Activated gamma-delta T cell treated with anti-CD3 and anti-CD28 coated beads, Interleukin-2, amount 50 U/mL, for 16 hours (primary cell): ENCODE data around the gene ROBO4.
A peak's percentile ranks its signal among the peaks of the same experiment; 100 is the strongest.

Source experiments
- DNase-seq: peaks from one replicate; pipeline ENCODE4 v3.0.0-alpha.2; 2020; ENCODE audit warnings: low read depth

Gene ROBO4

DNA sequence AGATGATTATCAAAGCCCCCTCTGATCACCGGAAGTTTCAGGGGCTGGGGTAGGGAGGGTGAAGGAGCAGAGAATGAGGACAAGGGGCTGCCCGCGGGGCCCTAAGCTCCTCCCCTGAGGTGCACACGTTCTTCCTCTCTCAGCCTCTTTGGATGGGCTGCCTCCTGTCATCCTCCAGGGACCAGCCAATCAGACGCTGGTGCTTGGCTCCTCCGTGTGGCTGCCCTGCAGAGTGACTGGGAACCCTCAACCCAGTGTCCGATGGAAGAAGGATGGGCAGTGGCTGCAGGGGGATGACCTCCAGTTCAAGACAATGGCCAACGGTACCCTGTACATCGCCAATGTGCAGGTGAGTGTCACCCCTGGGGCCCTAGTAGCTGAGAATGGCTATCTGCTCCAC, 24.9 kb downstream of the ROBO4 start:
- no peak for DNase-seq

DNA sequence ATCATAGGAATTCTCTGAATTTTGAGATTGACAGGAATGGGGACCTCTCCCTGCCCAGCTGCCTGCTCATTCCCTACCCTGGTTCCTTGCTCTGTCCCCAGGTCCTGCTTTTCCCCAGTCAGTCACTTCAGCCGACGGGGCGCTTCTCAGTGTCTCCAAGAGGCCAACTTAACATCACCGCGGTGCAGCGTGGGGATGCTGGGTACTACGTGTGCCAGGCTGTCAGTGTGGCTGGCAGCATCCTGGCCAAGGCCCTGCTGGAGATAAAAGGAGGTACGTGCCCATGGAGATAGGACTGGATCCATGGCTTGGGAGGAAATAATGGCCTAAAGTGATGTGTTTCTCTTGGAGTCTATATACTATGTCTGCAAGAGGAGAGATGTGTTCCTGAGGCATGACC, 25.4 kb downstream of the ROBO4 start:
- DNase-seq, result no peak

DNA sequence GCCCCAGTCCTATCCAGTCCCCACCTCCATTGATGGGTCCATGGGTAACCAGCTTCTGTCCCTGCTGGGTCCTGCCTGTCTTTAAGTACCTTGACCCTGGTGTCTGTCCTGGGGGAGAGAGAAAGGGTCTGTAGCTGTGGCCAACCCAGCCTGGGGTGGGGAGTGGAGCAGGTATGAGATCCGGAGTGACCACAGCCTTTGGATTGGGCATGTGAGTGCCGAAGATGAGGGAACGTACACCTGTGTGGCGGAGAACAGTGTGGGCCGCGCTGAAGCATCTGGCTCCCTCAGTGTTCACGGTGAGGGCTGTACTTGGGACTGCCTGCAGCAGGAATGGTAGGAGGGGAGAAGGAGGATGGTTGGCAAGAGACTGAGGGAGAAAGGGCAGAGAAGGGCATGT, 27.2 kb downstream of the ROBO4 start:
- no peak for DNase-seq

DNA sequence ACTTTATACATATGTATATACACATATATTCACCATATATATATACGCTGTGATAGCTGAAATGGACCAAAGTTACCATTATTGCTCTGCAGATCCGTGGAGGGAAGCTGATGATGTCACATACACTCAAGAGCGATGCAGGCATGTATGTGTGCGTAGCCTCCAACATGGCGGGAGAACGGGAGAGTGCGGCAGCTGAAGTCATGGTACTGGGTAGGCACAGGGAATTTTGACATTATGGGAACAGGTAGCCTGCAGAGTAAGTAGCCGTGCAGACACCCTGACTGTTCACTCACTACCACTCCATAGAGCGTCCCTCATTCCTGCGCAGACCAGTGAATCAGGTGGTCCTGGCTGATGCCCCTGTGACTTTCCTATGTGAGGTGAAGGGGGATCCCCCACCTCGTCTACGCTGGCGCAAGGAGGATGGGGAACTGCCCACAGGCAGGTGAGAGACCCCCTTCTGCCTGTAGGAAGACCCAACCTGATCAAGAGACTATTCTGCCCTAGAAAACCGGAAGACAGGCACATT, 27.7 kb downstream of the ROBO4 start:
- DNase-seq, result no peak

DNA sequence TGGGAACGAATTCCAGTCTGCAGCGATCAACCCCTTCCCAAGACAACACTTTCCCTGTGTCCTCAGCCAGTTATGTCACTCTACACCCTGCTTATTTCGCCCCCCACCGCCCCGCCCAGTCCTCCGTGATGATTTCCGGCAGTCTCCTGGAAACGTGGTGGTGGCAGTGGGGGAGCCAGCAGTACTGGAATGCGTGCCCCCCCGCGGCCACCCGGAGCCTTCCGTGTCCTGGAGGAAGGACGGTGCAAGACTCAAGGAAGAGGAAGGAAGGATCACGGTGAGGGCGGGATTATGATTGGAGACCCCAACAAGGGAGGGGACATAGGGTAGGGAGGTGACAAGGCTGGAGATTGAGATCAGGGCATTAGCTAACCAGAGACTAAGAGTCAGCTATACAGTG, 28.3 kb downstream of the ROBO4 start:
- no peak for DNase-seq

DNA sequence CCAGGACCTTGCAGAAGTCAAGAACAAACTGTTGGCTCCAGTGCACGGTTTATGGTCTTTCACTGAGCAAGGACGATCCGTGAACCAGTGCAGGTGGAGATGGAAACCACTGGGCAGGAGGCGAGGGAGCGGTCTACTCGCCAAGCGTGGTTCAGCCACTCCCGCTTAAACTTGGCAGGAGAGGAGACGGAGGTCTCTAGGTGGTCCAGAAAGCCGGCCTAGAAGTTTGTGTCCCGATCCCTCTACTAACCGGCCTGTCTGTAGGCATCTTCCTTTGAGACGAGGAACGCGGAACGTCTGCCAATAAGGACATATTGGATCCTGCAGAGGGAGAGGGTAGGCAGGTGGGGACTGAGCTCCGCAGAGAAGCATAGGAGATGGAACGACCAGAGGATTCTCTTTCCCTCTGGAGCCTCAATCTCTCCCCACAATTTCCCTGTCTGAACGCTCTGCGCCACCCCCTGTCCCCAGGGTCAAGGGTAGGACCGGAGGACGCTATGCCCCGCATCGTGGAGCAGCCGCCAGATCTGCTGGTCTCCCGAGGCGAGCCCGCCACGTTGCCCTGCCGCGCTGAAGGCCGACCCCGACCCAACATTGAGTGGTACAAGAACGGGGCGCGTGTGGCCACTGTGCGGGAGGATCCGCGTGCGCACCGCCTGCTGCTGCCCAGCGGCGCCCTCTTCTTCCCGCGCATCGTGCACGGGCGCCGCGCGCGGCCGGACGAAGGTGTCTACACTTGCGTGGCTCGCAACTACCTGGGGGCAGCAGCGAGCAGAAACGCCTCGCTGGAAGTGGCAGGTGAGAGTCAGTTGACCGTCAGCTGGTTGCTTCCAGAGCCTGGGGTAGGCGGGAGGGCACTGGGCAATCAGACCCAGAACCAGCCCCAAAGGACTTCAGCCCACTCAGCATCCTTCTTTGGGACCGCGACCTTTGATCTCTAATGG, 29.1 kb downstream of the ROBO4 start:
- no peak for DNase-seq

DNA sequence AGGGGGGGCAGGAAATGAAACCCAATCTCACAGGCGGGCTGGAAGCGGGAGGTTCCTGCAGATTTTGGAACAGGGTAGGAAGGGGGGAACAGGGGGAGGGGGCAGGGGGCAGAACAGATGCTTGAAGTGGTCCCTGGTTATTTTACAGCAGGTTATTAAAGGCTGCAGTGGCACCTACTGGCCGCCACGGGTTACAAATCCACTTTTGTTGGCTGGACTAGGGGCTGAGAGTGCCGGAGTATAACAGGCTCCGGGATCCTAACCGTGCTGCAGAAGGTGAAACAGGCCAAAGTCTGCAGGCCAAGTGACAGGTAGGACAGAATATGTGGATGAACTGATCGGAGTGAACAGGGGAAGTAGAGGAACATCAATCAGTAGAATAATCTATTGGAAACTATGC, 30.0 kb downstream of the ROBO4 start:
- DNase-seq, result no peak

DNA sequence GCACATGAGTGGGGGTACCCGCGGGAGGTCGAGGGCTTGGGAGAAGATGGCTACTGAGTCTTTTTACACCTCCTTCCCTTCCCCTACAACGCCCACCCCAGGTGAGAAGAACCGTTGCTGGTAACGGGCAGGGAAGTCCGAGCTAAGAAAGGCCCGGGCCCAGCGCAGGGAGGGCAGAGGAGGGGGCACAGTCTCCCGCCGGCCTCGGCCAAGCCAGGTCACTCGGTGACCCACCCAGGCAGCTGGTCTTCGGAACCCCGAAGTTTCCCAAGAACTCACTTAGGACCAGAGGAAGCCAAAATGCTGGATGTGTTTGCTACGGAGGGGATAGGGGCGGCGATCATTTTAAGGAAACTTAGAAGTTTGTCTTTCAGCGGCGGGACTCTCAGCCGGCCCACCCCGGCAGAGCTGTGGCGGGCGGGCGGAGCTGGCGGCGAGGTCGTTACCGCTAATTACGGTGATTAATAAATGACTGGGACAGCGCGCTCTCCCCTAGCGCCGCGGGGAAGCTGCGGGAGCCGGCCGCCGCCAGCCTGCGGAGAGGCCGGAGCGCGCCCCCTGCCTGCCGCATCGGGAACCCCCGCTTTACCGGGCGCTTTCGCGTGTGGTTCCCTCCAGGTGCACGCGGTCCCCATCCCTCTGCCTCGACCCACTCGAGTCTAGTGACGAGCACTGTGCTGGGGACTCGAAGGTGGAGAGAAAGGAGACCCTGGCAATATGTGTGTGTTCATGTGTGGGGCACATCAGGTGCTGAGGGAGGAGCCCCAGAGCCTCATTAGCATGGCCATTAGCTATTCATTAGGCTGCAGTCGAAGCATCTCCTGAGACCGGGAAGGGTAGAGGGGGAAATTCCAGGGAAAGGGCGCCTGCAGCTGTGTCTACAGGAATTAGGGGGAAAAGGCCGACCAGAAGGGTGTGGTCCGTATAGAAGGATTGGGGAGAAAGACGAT, 31.5 kb downstream of the ROBO4 start:
- peak; percentile 11 for DNase-seq

DNA sequence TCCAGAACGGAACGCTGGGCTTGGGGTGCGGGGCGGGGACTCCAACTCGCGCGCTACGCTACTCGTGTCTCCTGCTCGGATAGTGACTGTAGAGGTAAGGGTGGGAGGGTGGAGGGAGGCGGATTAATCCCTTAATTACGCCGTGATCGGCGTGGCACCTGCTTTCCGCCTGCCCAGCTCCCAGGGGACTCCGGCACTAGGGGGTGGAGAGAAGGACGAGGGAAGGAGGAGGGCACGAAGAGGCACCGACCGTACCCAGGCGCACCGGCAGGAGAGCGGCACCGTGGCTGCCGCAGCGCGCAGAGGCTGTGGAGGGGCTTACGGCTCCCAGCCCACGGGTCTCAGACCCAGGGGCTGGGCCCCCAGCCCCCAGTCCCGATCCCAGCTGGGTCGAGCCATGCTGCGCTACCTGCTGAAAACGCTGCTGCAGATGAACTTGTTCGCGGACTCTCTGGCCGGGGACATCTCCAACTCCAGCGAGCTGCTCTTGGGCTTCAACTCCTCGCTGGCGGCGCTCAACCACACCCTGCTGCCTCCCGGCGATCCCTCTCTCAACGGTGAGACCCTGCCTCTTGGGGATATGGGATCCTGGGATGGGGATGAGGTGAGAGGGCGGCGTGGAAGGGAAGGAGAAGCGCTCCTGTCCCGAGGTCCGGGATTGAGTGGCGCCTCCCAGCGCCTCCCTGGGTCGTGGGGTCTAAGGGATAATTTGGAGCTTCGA, 32.3 kb downstream of the ROBO4 start, which contains the start of gene ROBO3:
Gene ROBO3 (plus strand): TSS at position 252 of the 721 bp plus-strand sequence. CDS start 146 bp downstream, at position 398.
- no peak for DNase-seq

DNA sequence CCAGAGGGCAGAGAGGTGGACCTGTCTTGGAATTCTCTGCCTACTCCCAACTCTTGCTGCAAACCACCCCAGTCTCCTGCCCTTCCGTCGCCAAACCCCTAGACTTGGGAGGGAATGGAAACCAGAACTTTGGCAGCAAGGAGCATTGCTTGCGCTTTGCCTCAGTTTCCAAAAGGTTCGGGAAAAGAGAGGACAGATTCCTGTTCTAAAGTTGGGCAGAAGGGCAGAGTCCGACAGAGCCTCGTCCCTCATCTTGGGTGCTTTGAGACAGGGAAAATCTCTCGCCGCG, 32.8 kb downstream of the ROBO4 start:
- no peak for DNase-seq

DNA sequence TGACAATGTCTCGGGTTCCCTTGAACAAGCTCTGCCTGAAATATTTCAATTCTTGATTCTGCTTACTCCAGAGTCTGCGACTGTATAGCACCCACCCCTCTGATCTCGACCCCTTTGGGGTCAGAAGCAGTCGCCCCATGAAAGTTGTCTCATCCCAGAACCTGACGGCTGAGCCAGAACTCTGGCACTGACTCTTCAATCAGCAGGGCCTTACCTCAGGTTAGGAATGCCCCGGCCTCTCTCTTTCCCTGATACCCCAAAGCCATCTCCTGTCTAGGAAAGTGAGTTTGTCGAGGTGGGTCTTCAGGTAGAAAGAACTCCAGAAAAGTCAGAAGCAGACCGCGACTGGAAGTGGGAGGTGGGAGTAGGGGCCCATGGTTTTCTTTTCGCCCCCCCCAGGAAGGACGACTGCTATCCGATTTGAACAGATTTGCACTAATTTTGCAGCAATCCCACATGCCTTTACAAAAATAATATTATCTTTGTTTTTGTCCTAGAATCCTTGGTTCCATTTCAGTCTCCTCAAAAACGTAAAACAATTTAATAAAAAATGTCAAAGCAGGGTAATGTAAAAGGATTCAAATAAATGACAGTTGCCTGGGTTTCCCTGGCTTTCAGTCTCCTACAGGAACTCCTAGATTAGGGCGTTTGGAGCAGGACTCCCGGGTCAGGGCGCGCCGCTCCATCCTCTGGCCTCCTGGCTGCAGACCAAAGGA, 33.3 kb downstream of the ROBO4 start:
- DNase-seq, result no peak

DNA sequence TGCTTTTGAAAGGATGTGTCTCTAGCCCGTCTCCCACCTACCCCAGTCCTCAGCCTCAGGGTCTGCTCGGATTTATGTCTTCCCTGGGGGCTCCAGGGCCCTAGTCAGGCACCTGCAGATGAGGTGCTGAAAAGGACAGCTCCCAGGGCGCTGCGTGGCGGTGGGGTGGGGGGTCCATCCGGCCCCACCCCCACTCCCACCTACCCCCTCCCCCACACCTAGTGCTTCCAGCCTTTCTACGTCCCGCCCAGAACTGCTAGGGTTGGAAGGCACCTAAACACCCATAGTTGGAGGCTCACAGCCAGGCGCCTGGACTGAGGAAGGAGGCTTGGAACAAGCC, 33.9 kb downstream of the ROBO4 start:
- no peak for DNase-seq

DNA sequence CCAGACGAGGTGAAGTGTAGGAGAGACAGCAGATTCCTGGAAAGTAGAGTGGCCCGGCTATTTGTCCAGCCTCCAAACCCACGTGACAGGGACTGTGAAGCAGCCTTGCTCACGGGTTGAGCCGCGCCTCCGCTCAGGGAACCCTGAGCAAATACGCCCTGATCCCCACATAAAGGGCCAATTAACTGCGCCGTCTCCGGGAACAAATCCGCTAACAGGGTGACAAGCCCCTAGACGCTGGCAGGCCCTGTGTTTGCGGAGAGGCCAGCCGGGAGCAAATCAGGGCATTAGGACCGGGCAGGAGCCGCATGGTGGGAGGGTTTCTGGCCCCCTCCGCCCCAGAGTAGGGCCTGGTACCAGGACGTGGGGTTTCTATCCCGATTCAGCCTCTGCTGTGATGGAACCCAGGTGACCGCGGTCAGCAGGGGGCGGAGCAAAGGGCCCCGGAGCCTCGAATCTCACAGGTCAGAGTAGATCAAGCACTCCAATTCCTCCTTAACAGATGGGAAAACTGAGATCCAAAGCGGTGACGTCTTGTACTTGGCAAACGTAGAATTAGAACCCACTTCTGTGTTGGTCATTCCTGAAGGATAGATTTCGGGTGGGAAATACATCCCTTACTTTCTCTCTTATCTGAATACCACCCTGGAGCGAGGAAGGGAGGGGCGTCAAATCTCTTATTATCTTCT, 34.4 kb downstream of the ROBO4 start:
- DNase-seq, result no peak

DNA sequence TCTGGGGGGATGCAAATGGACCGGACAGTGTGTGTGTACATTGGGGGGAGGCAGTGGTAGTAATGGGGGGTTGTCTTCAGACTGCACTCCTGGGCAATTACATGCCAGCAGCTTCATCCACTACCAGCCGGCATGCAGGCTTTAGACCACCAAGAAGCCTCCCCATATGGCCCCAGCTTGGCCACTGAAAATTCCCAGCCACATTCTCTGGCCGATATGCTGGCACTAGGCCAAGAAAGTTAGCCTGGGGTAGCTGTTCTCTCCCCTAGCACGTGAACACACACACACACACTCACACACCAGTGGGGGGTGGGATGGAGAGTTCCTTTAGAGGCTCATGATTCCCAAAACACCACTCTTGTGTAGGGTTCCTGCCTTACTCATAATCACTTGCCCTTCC, 36.0 kb downstream of the ROBO4 start:
- no peak for DNase-seq

DNA sequence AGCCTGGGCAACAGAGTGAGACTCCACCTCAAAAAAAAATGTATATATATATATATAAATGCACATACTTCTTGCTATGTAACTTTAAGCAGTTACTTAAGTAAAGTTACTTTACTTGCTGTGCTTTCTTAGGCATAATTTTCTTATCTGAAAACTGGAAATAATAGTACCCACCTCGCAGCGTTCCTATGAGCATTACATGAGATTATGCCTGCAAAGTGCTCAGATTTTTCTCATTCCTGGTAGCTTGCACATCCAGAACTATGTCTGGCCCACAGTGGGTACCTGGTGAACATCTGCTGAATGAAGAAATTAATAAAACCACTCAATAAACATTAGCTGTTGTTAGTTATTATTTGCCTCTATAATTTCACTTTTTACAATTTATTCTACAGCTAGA, 38.5 kb downstream of the ROBO4 start:
- DNase-seq, result no peak

DNA sequence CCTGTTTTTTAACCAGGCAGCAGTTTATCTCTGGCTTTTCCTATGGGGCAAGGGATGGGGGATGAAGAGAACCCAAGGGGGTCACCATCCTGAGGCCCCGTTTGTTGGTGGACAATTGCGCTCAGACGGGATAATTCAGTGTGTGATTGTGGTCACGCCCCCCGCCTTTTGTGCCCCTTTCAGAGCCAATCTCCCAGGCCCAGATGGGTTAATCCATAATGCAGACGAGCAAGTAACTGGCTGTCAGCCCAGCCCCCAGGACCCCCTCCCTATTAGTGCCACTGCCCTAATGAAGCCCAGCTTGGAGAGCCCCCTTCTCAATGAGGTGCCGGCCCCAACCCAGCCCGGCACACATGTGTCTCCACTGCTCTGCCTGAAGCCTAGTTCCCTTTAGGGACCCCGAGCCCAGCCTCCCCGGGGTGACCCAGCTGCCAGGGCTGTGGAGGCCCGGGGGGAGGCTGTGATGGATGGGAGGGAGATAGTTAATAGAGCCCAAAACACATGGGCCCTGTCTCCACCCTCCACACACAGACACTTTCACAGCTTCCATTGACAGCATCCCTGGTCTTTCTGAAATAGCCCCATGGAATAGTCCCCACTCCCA, 51.5 kb downstream of the ROBO4 start:
- no peak for DNase-seq

DNA sequence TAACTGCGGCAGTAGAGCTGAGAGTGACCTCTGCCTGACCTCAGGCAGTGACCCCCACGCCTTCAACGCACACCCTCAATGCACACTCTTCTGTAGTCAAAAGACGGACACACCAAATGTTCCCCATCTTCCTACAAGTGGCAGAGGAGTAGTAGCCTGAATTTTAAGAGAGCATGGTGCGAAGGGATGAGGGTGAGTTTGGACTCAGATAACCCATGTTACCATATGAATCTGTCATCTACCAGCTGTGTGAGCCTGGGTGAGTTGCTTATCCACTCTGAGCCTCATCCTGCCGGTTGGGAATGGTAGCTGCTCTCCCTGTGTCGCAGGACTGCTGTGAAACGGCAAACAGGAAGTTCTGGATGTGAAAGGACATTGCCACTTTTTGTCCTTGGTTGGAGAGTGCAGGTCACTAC, 53.0 kb downstream of the ROBO4 start:
- no peak for DNase-seq

DNA sequence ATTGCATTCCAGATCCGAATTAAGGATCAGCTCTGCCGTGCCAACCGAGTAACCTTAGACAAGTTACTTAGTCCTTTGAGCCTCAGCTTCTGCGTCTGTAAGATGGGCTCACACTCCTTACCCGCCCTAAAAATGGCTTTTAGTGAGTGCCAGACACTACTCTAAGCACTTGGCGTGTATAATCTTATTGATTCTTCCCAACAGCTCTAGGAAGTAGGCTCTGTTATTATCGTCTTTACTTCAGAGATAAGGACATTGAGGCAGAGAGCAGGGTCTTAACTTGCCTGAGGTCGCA, 54.1 kb downstream of the ROBO4 start:
- DNase-seq, result no peak

DNA sequence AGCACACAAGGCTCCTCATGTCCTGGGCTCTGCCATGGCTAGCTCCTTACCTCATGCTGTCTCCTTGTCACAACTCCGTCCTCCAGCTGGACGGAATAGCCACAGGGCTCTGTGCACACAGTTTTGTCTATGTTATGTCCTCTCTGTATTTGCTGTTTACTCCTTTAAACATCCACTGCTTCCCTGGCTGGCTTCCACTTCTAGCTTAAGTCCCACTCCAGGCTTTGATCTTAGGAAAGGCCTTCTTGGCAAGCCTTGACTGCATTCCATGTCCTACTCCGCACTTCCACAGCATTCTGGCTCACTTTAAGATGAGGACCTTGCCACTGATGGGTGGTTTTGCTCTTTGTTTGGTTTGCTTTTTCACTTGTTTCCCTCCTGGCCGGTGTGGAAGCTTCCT, 55.4 kb downstream of the ROBO4 start:
- DNase-seq, result no peak

DNA sequence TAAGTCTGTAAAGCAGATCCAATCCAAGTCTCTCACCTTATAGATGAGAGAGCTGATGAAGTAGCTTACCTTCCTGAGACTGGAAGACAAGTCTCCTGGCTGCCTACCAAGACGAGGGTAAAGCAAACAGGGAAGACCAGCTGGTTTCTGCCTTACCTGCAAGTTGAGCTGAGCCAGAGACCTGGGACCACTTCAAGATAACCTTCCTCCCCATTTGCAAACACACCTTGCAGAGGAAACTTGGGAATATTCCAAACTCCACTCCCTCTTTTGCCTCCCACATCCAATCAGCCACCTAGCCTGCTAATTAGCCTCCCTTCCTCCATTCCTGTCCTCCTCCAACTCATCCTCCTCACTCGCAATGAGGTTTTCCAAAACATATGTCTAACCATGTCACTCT, 55.8 kb downstream of the ROBO4 start:
- no peak for DNase-seq

DNA sequence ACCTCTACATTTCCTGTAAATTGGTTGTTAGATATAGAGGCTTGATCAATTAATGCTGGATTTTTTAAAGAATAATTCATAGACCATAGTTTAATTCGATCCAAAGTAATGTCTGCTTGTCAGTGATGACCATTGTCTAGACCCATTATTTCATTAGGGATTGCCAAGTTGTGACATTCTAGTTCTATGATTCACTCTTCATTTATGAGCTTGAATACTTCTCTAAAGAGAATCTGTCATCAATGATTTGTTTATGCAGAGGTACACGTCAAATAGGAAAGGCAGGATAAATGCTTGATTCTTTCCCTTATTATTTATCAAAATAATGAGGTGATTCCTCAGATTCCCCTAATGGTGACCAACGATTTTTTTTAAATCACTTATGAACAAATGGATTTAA, 56.5 kb downstream of the ROBO4 start:
- DNase-seq, result no peak
